ENCODE measurements around the gene NAA20. TPM values are rescaled to one million over a fixed set of nuclear protein-coding genes. Genes with fewer than 3 reads are reported as not detected.
A peak's percentile ranks its signal among the peaks of the same experiment; 100 is the strongest.

NAA20 gene
- total RNA-seq, 2 donors from 2014 or later = 45.3 to 48.4 TPM

- DNase-seq (ENCODE audit: low spot score) = no peak
These were observed 34.6 kb downstream of the NAA20 start for GRCh38 chr20:20051767-20052073.

GRCh38 chr20:20052074-20052970, 35.2 kb downstream of the NAA20 start, which contains the start of the genes CFAP61 and CRNKL1:
Gene CFAP61, plus strand, starts transcription at chr20:20052532. Its CDS starts 4,122 bp downstream, at chr20:20056654.
Gene CRNKL1, minus strand, starts transcription at chr20:20052466. Its CDS starts 124 bp downstream, at chr20:20052342.
- intact Hi-C loops (cut with DNase I) = no loop called here
- peak; percentile 99 for DNase-seq (ENCODE audit: low spot score)

More at GRCh38 chr20:20051767-20052073, 34.6 kb downstream of the NAA20 start:
- intact Hi-C loops (cut with DNase I) = no loop called here

- DNase-seq (ENCODE audit: low spot score) = no peak
- intact Hi-C loops (cut with DNase I) = no loop called here
These were observed 43.3 kb downstream of the NAA20 start for GRCh38 chr20:20060234-20060998.

GRCh38 chr20:20063941-20064702, 47.0 kb downstream of the NAA20 start:
- intact Hi-C loops (cut with DNase I) = no loop called here
- no peak for DNase-seq (ENCODE audit: low spot score)

GRCh38 chr20:20065361-20065760, 48.2 kb downstream of the NAA20 start:
- intact Hi-C loops (cut with DNase I) = no loop called here
- DNase-seq (ENCODE audit: low spot score) = no peak

GRCh38 chr20:20070871-20071726, 53.9 kb downstream of the NAA20 start:
- intact Hi-C loops (cut with DNase I) = no loop called here
- no peak for DNase-seq (ENCODE audit: low spot score)

GRCh38 chr20:20073801-20074371, 56.7 kb downstream of the NAA20 start:
- intact Hi-C loops (cut with DNase I) = no loop called here
- DNase-seq (ENCODE audit: low spot score) = no peak

GRCh38 chr20:20075032-20075431, 57.9 kb downstream of the NAA20 start:
- DNase-seq (ENCODE audit: low spot score) = no peak
- intact Hi-C loops (cut with DNase I) = no loop called here

- DNase-seq (ENCODE audit: low spot score) = no peak
- intact Hi-C loops (cut with DNase I) = no loop called here
These were observed 59.3 kb downstream of the NAA20 start for GRCh38 chr20:20076297-20077065.

GRCh38 chr20:20078041-20078440, 60.9 kb downstream of the NAA20 start:
- intact Hi-C loops (cut with DNase I) = no loop called here
- no peak for DNase-seq (ENCODE audit: low spot score)

GRCh38 chr20:20079102-20079784, 62.1 kb downstream of the NAA20 start:
- intact Hi-C loops (cut with DNase I) = no loop called here
- DNase-seq (ENCODE audit: low spot score) = no peak

Other genes with a start within 250 kb of the NAA20 start
- gene CRNKL1, start 35.1 kb downstream of the NAA20 start, total RNA-seq = 10 to 100 TPM; 14.7 to 15.7 TPM
- 1 to 10 TPM in 1 of 2 donors, not detected in 1; 1.2 TPM for gene CFAP61, start 35.2 kb downstream of the NAA20 start, total RNA-seq

Measured in posterior vena cava (tissue), 2 donors.